ENCODE results near the gene EXOC6B.

EXOC6B gene

GRCh38 chr2:72149556-72150156 lies 676.2 kb downstream of the EXOC6B start:
- no peak for DNase-seq (ENCODE audit: low read depth)
- no peak for TF ChIP-seq CTCF (IDR thresholded peaks at IDR 0.05; ENCODE audit: insufficient read depth, low read depth, low read length, missing control alignments)
- H3K4me3 ChIP-seq (ENCODE audit: low read depth, low read length): no peak overlapping the region

- TF ChIP-seq CTCF (IDR thresholded peaks at IDR 0.05; ENCODE audit: insufficient read depth, low read depth, low read length, missing control alignments): no peak
- DNase-seq (ENCODE audit: low read depth): no peak
- no peak overlapping the region for H3K4me3 ChIP-seq (ENCODE audit: low read depth, low read length)
Observed at GRCh38 chr2:72148837-72149555, 676.8 kb downstream of the EXOC6B start.

- no peak overlapping the region for H3K4me3 ChIP-seq (ENCODE audit: low read depth, low read length)
- no peak for DNase-seq (ENCODE audit: low read depth)
Observed at GRCh38 chr2:72148003-72148836, 677.6 kb downstream of the EXOC6B start.

GRCh38 chr2:72147303-72147971 lies 678.4 kb downstream of the EXOC6B start, which contains the start of gene CYP26B1:
TSS of gene CYP26B1 (minus strand) at chr2:72147862. CDS start at chr2:72147834, 28 bp downstream.
- H3K4me3 ChIP-seq (ENCODE audit: low read depth, low read length): no peak within 1 kb of the TSS
- no peak for TF ChIP-seq CTCF (IDR thresholded peaks at IDR 0.05; ENCODE audit: insufficient read depth, low read depth, low read length, missing control alignments)
- DNase-seq (ENCODE audit: low read depth): no peak

More at GRCh38 chr2:72148003-72148836, 677.6 kb downstream of the EXOC6B start:
- TF ChIP-seq CTCF (IDR thresholded peaks at IDR 0.05; ENCODE audit: insufficient read depth, low read depth, low read length, missing control alignments): no peak

- no peak for DNase-seq (ENCODE audit: low read depth)
- no peak for TF ChIP-seq CTCF (IDR thresholded peaks at IDR 0.05; ENCODE audit: insufficient read depth, low read depth, low read length, missing control alignments)
- no peak overlapping the region for H3K4me3 ChIP-seq (ENCODE audit: low read depth, low read length)
Observed at GRCh38 chr2:72146347-72147302, 679.2 kb downstream of the EXOC6B start.
